SH-SY5Y (cell line): ENCODE measurements around the gene PLA2G6.

Experiments used
- GATA2 ChIP-seq: IDR thresholded peaks from 2 replicates; pipeline ENCODE4 v1.6.1; 2011; ENCODE audit warnings: mild to moderate bottlenecking, low read depth, low read length
- GATA3 ChIP-seq: IDR thresholded peaks from 2 replicates; pipeline ENCODE4 v1.6.1; 2011; ENCODE audit warnings: low read depth, mild to moderate bottlenecking, low read length, moderate library complexity

Gene PLA2G6

GRCh38 chr22:38125038-38125610 lies 56.5 kb downstream of the PLA2G6 start:
- TF ChIP-seq GATA2: no peak
- TF ChIP-seq GATA3: no peak

- TF ChIP-seq GATA3 (no peak), GATA2 (no peak)
These were observed 57.2 kb downstream of the PLA2G6 start for GRCh38 chr22:38124236-38124974.

GRCh38 chr22:38122616-38123015 lies 59.0 kb downstream of the PLA2G6 start:
- TF ChIP-seq GATA3: no peak
- no peak for TF ChIP-seq GATA2

- no peak for TF ChIP-seq GATA3
- TF ChIP-seq GATA2: no peak
These were observed 61.1 kb downstream of the PLA2G6 start for GRCh38 chr22:38120359-38121110.

- TF ChIP-seq GATA2: no peak
- TF ChIP-seq GATA3: no peak
These were observed 63.4 kb downstream of the PLA2G6 start for GRCh38 chr22:38118182-38118581.

GRCh38 chr22:38115423-38116205 lies 66.0 kb downstream of the PLA2G6 start:
- TF ChIP-seq GATA3 (no peak), GATA2 (no peak)

- TF ChIP-seq GATA3 (no peak), GATA2 (no peak)
These were observed 66.9 kb downstream of the PLA2G6 start for GRCh38 chr22:38114484-38115398.

GRCh38 chr22:38112381-38112780 lies 69.2 kb downstream of the PLA2G6 start:
- TF ChIP-seq GATA3 (no peak), GATA2 (no peak)

- TF ChIP-seq GATA3 (no peak), GATA2 (no peak)
These were observed 69.7 kb downstream of the PLA2G6 start for GRCh38 chr22:38111925-38112355.

GRCh38 chr22:38110863-38111852 lies 70.5 kb downstream of the PLA2G6 start:
- TF ChIP-seq GATA2 (no peak), GATA3 (no peak)

- TF ChIP-seq GATA2 (no peak), GATA3 (no peak)
These were observed 71.4 kb downstream of the PLA2G6 start, which contains the start of gene BAIAP2L2 for GRCh38 chr22:38110008-38110862. BAIAP2L2 (minus strand) TSS chr22:38110684; CDS start chr22:38110525, 159 bp downstream.
